ENCODE measurements around the gene NOL4L. TPM values are rescaled to one million over a fixed set of nuclear protein-coding genes. Genes with fewer than 3 reads are reported as not detected.

Gene NOL4L
- total and polyA plus RNA-seq, 2 experiments from 2014 or later = 38.8 to 39.2 TPM

- TF ChIP-seq ZNF462 (CRISPR knock-in tag; IDR thresholded peaks at IDR 0.05) = no peak
- no peak for TF ChIP-seq ZNF331 (CRISPR knock-in tag; IDR thresholded peaks at IDR 0.05; ENCODE audit: low read depth)
- no peak for TF ChIP-seq EZH2 (IDR thresholded peaks at IDR 0.05; ENCODE audit: low read depth, unreplicated experiment)
- TF ChIP-seq CREB1 (CRISPR knock-in tag; IDR thresholded peaks at IDR 0.05; ENCODE audit: low read depth) = no peak
- TF ChIP-seq EZH2phosphoT487 (IDR thresholded peaks at IDR 0.05; ENCODE audit: unreplicated experiment) = no peak
- no peak for TF ChIP-seq POLR2AphosphoS5 (IDR thresholded peaks at IDR 0.05; ENCODE audit: low read depth)
- TF ChIP-seq NANOG (IDR thresholded peaks at IDR 0.05; ENCODE audit: borderline replicate concordance) = no peak
- no peak for TF ChIP-seq STAT1 (IDR thresholded peaks at IDR 0.05; ENCODE audit: unreplicated experiment)
- TF ChIP-seq REST (IDR thresholded peaks at IDR 0.05; ENCODE audit: unreplicated experiment) = no peak
Observed at GRCh38 chr20:32606790-32607189, 21.7 kb upstream of the NOL4L start (continued).

Data from GM23338 (cell line).